GM12872 (cell line): Measurements from ENCODE around the gene INA.

Experiments used
- CTCF ChIP-seq: IDR thresholded peaks from 3 replicates; pipeline ENCODE4 v1.5.1; 2011; ENCODE audit warnings: low read depth, mild to moderate bottlenecking, low read length, moderate library complexity; ENCODE audit not compliant: insufficient read depth

Gene INA

GRCh38 chr10:103276896-103277712 lies at the start of gene INA:
INA (plus strand) TSS chr10:103277138; CDS start chr10:103277212, 74 bp downstream.
- TF ChIP-seq CTCF = no peak

GRCh38 chr10:103227416-103227815 lies 49.5 kb upstream of the INA start:
- TF ChIP-seq CTCF = no peak

- TF ChIP-seq CTCF = no peak
Measured at GRCh38 chr10:103231047-103231551, 45.8 kb upstream of the INA start.

GRCh38 chr10:103232131-103232673 lies 44.7 kb upstream of the INA start:
- no peak for TF ChIP-seq CTCF

- no peak for TF ChIP-seq CTCF
Measured at GRCh38 chr10:103232772-103233488, 44.0 kb upstream of the INA start.

GRCh38 chr10:103235775-103236174 lies 41.2 kb upstream of the INA start:
- no peak for TF ChIP-seq CTCF
